ENCODE measurements around the gene TRAF1. TPM values are rescaled to one million over a fixed set of nuclear protein-coding genes. Genes with fewer than 3 reads are reported as not detected.
A peak's percentile ranks its signal among the peaks of the same experiment; 100 is the strongest.

TRAF1 gene
- total and polyA plus RNA-seq, 4 donors = 3.9 to 23.1 (median 6.1) TPM

GRCh38 chr9:120933310-120934055 lies 6.9 kb upstream of the TRAF1 start:
- WGBS, 2 donors = 87 to 89% methylated on average over 8 of the region's 8 CpGs

GRCh38 chr9:120932086-120932823 lies 5.7 kb upstream of the TRAF1 start:
- TF ChIP-seq, protein P1, sequence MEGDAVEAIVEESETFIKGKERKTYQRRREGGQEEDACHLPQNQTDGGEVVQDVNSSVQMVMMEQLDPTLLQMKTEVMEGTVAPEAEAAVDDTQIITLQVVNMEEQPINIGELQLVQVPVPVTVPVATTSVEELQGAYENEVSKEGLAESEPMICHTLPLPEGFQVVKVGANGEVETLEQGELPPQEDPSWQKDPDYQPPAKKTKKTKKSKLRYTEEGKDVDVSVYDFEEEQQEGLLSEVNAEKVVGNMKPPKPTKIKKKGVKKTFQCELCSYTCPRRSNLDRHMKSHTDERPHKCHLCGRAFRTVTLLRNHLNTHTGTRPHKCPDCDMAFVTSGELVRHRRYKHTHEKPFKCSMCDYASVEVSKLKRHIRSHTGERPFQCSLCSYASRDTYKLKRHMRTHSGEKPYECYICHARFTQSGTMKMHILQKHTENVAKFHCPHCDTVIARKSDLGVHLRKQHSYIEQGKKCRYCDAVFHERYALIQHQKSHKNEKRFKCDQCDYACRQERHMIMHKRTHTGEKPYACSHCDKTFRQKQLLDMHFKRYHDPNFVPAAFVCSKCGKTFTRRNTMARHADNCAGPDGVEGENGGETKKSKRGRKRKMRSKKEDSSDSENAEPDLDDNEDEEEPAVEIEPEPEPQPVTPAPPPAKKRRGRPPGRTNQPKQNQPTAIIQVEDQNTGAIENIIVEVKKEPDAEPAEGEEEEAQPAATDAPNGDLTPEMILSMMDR (IDR thresholded peaks at IDR 0.05; ENCODE audit: control extremely low read depth, extremely low read depth) = no peak
- Histone ChIP-seq H3K27me3 (ENCODE audit: control insufficient read depth in 3 of 3, insufficient read depth in 3 of 3, low read length in 2 of 3) (no peaks in the 10 kb centered on the region), H3K4me1 (ENCODE audit: control insufficient read depth in 5 of 5, insufficient read depth in 5 of 5, low read length in 5 of 5) (peaks cover 0 to 68% (median 35%) of the 10 kb centered on the region in 5 donors), H3K9me3 (ENCODE audit: control insufficient read depth in 4 of 4, insufficient read depth in 3 of 4, low read length in 3 of 4) (peaks cover 0 to 1% (median 0%) of the 10 kb centered on the region in 4 donors), H3K4me3 (no peak overlapping the region), H3K36me3 (ENCODE audit: control insufficient read depth in 4 of 4, insufficient read depth in 4 of 4, low read length in 4 of 4) (no peaks in the 10 kb centered on the region), H3K27ac (ENCODE audit: low read depth in 1 of 2, low read length in 1 of 2) (peak overlapping the region; percentile 77 to 90), H3K9ac (ENCODE audit: insufficient read depth in 1 of 2, low read length in 2 of 2) (peak overlapping the region in 1 of 2 donors; percentile 44)
- no peak for ATAC-seq (ENCODE audit: insufficient read depth, low FRiP score)
- WGBS, 2 donors = 72 to 77% methylated on average over 6 of the region's 6 CpGs
- DNase-seq = no peak

More at GRCh38 chr9:120933310-120934055, 6.9 kb upstream of the TRAF1 start:
- Histone ChIP-seq H3K27me3 (ENCODE audit: control insufficient read depth in 3 of 3, insufficient read depth in 3 of 3, low read length in 2 of 3) (no peaks in the 10 kb centered on the region), H3K27ac (ENCODE audit: low read depth in 1 of 2, low read length in 1 of 2) (no peak overlapping the region), H3K36me3 (ENCODE audit: control insufficient read depth in 4 of 4, insufficient read depth in 4 of 4, low read length in 4 of 4) (no peaks in the 10 kb centered on the region), H3K4me3 (no peak overlapping the region), H3K9ac (ENCODE audit: insufficient read depth in 1 of 2, low read length in 2 of 2) (no peak overlapping the region), H3K4me1 (ENCODE audit: control insufficient read depth in 5 of 5, insufficient read depth in 5 of 5, low read length in 5 of 5) (peaks cover 0 to 74% (median 47%) of the 10 kb centered on the region in 5 donors), H3K9me3 (ENCODE audit: control insufficient read depth in 4 of 4, insufficient read depth in 3 of 4, low read length in 3 of 4) (no peaks in the 10 kb centered on the region)
- TF ChIP-seq, protein P1 (IDR thresholded peaks at IDR 0.05; ENCODE audit: control extremely low read depth, extremely low read depth) = no peak
- DNase-seq (peak in 2 of 3 donors; percentile 49 to 61), ATAC-seq (ENCODE audit: insufficient read depth, low FRiP score) (no peak)

- 28 to 33% methylated on average over 4 of the region's 4 CpGs for WGBS, 2 donors
- H3K4me1 ChIP-seq (ENCODE audit: control insufficient read depth in 5 of 5, insufficient read depth in 5 of 5, low read length in 5 of 5) = peaks cover 0 to 60% (median 27%) of the 10 kb centered on the region in 5 donors
- H3K36me3 ChIP-seq (ENCODE audit: control insufficient read depth in 4 of 4, insufficient read depth in 4 of 4, low read length in 4 of 4) = no peaks in the 10 kb centered on the region
- H3K27me3 ChIP-seq (ENCODE audit: control insufficient read depth in 3 of 3, insufficient read depth in 3 of 3, low read length in 2 of 3) = no peaks in the 10 kb centered on the region
- peak overlapping the region; percentile 77 to 94 for H3K27ac ChIP-seq (ENCODE audit: low read depth in 1 of 2, low read length in 1 of 2)
- H3K9ac ChIP-seq (ENCODE audit: insufficient read depth in 1 of 2, low read length in 2 of 2) = peak overlapping the region in 1 of 2 donors; percentile 44
- DNase-seq = peak in 2 of 3 donors; percentile 76 to 83
- no peak overlapping the region for H3K4me3 ChIP-seq
- TF ChIP-seq, protein P1 (IDR thresholded peaks at IDR 0.05; ENCODE audit: control extremely low read depth, extremely low read depth) = no peak
- H3K9me3 ChIP-seq (ENCODE audit: control insufficient read depth in 4 of 4, insufficient read depth in 3 of 4, low read length in 3 of 4) = peaks cover 0 to 1% (median 0%) of the 10 kb centered on the region in 4 donors
- ATAC-seq (ENCODE audit: insufficient read depth, low FRiP score) = no peak
These were observed 4.9 kb upstream of the TRAF1 start for GRCh38 chr9:120931231-120932085.
